Activated naive CD4-positive, alpha-beta T cell treated with anti-CD3 and anti-CD28 coated beads, Interleukin-2, amount 50 U/mL, for 16 hours (primary cell): ENCODE results near the gene SLC49A3.
"Not testable (repeated sequence)": the region's sequence is repeated elsewhere in the genome, so short reads cannot be mapped to it uniquely, and the experiment has no call there.

ENCODE experiments used
- DNase-seq: peaks from one replicate; pipeline ENCODE4 v3.0.0-alpha.2; 2020

Gene SLC49A3

DNA sequence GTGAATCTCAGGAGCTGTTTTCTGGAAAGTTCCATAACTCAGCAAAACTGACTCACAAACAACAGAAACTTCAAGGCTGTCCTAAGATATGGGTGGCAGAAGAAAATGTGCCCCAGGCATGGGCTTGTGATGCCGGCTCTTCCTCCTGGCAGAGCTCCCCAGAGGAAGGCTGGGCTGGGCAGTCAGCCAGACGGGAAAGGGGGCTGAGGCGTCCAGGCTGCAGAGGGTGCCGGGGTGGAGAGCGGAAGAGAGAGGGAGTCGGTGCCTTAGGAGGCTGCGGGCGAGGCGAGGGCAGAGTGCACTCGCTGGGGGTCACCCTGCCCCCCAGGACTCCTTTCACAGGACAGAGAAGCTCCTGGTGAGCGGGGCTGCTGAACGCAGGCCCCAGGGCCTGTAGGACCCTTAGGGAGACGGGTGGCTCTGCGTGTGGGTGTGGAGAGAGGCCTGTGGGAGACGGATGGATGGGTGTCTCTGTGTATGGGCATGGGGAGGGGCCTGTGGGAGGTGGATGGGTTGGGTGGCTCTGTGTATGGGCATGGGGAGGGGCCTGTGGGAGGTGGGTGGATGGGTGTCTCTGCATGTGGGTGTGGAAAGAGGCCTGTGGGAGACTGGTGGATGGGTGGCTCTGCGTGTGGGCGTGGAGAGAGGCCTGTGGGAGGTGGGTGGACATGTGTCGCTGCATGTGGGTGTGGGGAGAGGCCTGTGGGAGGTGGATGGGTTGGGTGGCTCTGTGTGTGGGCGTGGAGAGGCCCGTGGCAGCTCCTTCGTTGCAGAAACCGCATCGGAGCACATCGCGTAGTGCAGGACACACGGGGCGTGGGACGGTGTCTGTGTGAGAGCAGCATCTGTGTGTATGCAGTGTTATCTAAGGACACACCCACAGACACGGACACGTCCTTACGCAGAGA, 32.6 kb upstream of the SLC49A3 start:
- no peak for DNase-seq

- DNase-seq = no peak
Observed at GRCh38 chr4:720111-720860, 31.3 kb upstream of the SLC49A3 start.

DNA sequence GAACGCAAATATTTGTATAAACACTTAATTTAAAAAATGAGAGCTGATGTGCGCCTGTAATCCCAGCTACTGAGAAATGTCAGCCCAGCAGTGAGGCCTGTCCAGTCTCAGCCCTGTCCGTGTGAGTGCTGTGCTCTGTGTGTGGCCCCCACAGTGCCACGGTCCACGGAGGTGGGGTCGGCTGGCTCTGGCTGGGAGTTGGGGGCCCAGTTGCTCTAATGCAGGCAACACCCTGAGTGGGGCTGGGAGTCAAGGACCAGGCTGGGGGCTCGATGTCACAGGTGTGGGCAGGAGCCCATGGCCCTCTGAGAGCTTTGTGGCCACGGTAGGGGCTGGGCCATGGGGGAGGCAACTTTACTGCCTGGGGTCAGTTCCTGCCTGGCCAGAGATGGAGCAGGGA, 29.5 kb upstream of the SLC49A3 start:
- no peak for DNase-seq

DNA sequence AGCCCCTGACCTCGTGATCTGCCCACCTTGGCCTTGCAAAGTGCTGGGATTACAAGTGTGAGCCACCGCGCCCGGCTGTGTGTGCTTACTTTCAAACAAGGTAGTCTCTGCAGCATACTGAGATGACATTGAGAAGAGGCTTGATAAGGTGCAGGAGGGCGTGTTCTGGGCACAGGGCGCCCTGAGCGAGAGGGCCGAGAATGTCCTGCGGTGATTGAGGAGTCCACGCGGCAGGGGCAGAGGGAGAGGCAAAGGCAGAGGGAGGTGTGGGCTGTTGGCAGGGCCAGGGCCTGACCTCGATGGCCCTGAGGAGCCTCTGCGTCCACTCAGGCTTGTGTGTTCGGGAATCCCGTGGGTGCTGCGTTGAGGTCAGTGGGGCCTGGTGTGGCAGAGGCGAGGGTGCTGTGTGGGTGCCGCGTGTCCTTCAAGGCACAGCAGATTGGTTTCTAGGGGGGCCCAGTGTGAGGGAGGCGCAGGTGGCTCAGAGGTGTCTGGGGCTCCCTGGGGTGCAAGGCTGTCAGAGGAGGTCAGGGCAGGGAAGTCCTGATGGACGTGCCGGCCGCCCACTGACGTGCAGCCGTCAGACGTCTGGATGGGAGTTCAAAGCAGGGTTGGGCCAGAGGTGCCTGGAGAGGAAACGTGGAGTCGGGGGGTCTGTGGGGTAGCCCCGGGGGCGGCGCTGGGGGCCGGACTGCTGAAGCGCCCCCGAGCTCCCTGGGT, 28.8 kb upstream of the SLC49A3 start:
- DNase-seq = no peak

DNA sequence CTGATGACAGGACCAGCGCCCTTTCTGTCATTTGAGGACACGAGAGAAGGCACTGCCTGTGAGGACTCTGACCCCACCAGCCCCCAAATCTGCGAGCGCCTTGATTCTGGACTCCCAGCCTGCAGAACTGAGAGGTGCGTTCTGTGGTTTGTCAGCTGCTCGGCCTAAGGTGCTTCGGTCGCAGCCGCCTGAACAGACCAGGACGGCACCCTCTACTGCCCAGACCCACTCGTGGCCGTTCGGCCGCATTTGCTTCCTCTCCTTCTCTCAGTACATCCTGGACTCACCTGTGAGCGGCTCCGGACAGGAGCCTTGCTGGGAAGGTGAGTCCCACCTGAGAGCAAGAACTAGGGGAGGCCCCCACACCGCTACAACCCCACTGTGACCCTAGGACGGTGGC, 25.1 kb upstream of the SLC49A3 start:
- no peak for DNase-seq

DNA sequence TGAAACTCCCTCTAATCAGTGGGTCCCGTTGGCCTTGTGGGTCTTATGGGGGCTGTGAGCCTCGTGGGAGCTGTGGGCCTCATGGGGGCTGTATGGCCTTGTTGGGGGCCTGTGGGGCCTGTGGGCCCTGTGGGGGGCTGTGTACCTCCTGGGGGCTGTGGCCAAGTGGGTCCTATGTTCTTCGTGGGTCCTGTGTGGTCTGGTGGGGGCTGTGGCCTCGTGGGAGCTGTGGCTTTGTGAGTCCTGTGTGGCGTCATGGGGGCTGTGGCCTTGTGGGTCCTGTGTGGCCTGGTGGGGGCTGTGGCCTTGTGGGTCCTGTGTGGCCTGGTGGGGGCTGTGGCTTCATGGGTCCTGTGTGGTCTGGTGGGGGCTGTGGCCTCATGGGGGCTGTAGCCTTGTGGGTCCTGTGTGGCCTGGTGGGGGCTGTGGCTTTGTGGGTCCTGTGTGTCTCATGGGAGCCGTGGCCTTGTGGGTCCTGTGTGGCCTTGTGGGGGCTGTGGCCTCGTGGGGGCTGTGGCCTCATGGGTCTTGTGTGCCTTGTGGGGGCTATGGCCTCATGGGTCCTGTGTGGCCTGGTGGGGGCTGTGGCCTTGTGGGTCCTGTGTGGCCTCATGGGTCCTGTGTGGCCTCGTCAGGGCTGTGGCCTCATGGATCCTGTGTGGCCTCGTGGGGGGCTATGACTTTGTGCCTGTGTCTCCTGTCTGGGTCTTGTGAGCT, 24.1 kb upstream of the SLC49A3 start:
- DNase-seq = no peak

- no peak for DNase-seq
Observed at GRCh38 chr4:712093-712492, 23.1 kb upstream of the SLC49A3 start.

DNA sequence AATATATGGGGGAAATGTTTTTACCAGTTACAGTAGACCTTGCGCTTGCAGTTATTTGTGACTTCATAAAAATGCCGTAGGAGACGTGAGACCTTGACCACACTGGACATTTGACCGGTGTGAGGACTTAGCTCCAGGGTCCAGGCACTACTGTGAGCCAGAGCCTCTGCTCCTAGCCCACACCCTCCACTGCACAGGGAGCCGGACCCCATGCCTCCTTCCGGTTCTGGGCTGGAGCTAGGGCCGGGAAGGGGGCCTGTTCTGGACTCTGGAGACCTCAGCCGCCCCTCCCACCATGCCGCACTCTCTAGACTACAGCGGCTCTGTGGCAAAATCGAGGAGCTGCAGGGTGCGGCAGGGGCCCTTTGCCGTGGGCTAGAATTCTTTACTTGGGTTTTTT, 22.0 kb upstream of the SLC49A3 start:
- no peak for DNase-seq

DNA sequence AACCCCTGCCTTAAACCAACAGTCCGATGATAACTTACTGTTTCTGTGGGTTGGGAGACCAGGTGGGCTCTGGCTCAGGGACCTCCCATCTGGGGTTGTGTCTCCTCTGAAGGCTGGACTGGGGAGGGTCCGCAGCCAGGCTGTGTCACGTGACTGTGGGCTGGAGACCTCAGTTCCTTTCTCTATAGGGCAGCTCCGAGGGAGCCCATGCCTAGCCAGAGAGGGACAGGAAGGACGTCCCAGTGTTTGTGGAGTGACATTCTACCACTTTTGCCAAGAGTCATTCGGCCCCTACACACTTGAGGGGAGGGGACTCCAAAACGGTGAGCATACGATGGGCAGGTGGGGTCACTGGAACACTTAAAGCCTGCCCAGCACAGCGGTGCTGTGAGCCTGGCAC, 21.2 kb upstream of the SLC49A3 start:
- DNase-seq = no peak

DNA sequence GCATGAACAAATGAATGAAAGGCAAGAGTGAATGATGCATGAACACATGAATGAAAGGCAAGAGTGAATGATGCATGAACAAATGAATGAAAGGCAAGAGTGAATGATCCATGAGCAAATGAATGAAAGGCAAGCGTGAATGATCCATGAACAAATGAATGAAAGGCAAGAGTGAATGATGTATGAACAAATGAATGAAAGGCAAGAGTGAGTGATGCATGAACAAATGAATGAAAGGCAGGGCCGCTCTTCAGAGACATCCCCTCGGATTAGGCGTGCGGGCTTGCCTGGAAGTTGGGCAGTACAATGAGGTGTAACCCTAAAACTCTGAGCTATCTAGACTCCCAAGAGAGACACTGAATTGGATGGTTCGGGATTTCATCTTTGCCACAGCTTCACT, 20.4 kb upstream of the SLC49A3 start:
- DNase-seq = no peak

DNA sequence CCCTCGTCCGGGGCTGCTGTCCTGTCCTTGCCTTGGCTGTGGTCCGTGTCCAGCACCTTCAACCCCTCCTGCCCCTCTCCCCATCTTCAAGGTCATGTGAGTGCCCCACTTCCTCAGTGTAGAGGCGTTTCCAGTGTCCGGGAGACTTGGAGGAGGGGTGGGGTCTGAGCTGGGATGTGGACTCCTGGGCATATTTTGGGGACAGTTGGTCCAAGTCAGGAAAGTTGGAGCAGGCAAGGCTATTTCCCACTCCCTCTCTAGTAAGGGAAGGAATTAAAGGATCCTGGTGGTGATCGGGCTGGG, 19.6 kb upstream of the SLC49A3 start:
- no peak for DNase-seq

GRCh38 chr4:707929-708630, 19.1 kb upstream of the SLC49A3 start:
- no peak for DNase-seq

DNA sequence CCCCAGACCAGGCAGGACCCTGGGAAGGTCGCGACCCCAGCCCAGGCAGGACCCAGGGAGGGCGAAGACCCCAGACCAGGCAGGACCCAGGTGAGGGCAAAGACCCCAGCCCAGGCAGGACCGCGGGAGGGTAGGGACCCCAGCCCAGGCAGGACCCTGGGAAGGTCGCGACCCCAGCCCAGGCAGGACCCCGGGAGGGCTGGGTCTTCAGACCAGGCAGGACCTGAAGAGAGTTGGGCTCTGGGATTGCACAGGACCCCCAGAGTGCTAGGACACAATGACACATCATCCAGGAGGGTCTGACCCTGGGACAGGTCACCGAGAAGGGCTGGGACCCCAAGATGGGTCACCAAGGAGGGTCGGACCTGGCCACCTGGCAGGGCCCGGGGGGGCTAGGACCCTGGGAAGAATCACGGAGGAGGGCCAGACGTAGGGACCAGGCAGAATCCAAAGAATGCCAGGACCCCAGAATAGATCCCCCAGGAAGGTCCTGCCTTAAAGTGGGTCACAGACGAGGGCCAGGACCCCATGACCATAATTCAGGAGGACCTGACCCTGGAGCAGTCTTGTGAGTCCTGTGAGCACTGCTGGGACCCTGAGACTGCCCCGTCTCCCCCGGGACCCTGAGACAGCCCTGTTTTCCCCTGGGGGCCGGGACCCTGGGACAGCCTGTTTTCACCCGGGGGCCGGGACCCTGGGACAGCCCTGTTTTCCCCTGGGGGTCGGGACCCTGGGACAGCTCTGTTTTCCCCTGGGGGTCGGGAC, 18.1 kb upstream of the SLC49A3 start:
- DNase-seq = no peak

DNA sequence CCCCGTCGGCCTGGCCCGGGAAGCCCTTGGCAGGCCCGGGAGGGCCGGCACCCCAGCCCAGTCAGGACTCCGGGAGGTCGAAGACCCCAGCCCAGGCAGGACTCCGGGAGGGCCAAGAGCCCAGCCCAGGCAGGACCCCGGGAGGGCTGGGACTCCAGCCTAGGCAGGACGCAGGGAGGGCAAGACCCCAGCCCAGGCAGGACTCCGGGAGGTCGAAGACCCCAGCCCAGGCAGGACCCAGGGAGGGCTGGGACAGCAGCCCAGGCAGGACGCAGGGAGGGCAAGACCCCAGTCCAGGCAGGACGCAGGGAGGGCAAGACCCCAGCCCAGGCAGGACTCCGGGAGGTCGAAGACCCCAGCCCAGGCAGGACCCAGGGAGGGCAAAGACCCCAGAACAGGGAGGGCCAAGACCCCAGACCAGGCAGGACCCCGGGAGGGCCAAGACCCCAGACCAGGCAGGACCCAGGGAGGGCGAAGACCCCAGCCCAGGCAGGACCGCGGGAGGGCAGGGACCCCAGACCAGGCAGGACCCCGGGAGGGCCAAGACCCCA, 17.2 kb upstream of the SLC49A3 start:
- not testable (repeated sequence) for DNase-seq

GRCh38 chr4:705278-706082, 16.5 kb upstream of the SLC49A3 start, which contains the start of gene PCGF3:
TSS of gene PCGF3 (plus strand) at chr4:705832. CDS start at chr4:733681, 27,849 bp downstream.
- DNase-seq = peak; percentile 97

DNA sequence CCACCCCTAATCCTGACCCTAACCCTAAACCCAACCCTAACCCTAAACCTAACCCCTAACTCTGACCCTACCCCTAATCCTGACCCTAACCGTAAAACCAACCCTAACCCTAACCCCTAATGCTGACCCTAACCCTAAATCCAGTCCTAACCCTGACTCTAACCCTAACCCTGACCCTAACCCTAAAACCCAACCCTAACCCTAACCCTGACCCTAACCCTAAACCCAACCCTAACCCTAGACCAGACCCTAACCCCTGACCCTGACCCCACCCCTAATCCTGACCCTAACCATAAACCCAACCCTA, 16.0 kb upstream of the SLC49A3 start:
- no peak for DNase-seq

GRCh38 chr4:704198-704891, 15.4 kb upstream of the SLC49A3 start:
- no peak for DNase-seq

- no peak for DNase-seq
Observed at GRCh38 chr4:703336-704197, 14.6 kb upstream of the SLC49A3 start.

GRCh38 chr4:702618-703048, 13.7 kb upstream of the SLC49A3 start:
- no peak for DNase-seq
